ENCODE data around the gene CACNA1I. TPM values are rescaled to one million over a fixed set of nuclear protein-coding genes. Genes with fewer than 3 reads are reported as not detected.

Gene CACNA1I
- total and polyA plus RNA-seq, 2 experiments from 2014 or later: 0.04 to 0.24 TPM

DNA sequence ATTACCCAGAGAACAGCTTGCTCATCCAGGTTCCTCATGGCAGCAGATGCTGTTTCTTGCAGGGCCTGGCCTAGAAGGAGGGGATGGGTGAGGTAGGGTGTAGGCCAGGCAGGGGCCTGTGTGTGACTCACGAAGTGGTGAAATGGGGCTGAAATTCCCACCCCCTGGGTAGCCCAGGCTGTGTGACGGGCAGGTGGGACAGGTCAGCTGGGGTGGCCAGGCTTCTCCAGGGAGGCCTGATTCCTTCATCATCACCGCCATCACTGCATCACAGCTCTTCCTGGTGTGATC is 83.2 kb downstream of the CACNA1I start:
- no peak for DNase-seq (ENCODE audit: low read depth in 1 of 2, low spot score in 1 of 2)
- Histone ChIP-seq H3K9me3 (ENCODE audit: low read depth) (no peaks in the 10 kb centered on the region), H3K27ac (no peak overlapping the region), H3K36me3 (no peaks in the 10 kb centered on the region), H3K4me3 (no peak overlapping the region), H3K27me3 (no peaks in the 10 kb centered on the region), H3K4me1 (ENCODE audit: low read depth) (no peaks in the 10 kb centered on the region)
- TF ChIP-seq, protein P1, sequence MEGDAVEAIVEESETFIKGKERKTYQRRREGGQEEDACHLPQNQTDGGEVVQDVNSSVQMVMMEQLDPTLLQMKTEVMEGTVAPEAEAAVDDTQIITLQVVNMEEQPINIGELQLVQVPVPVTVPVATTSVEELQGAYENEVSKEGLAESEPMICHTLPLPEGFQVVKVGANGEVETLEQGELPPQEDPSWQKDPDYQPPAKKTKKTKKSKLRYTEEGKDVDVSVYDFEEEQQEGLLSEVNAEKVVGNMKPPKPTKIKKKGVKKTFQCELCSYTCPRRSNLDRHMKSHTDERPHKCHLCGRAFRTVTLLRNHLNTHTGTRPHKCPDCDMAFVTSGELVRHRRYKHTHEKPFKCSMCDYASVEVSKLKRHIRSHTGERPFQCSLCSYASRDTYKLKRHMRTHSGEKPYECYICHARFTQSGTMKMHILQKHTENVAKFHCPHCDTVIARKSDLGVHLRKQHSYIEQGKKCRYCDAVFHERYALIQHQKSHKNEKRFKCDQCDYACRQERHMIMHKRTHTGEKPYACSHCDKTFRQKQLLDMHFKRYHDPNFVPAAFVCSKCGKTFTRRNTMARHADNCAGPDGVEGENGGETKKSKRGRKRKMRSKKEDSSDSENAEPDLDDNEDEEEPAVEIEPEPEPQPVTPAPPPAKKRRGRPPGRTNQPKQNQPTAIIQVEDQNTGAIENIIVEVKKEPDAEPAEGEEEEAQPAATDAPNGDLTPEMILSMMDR (IDR thresholded peaks at IDR 0.05; ENCODE audit: low read depth, low read length): no peak

DNA sequence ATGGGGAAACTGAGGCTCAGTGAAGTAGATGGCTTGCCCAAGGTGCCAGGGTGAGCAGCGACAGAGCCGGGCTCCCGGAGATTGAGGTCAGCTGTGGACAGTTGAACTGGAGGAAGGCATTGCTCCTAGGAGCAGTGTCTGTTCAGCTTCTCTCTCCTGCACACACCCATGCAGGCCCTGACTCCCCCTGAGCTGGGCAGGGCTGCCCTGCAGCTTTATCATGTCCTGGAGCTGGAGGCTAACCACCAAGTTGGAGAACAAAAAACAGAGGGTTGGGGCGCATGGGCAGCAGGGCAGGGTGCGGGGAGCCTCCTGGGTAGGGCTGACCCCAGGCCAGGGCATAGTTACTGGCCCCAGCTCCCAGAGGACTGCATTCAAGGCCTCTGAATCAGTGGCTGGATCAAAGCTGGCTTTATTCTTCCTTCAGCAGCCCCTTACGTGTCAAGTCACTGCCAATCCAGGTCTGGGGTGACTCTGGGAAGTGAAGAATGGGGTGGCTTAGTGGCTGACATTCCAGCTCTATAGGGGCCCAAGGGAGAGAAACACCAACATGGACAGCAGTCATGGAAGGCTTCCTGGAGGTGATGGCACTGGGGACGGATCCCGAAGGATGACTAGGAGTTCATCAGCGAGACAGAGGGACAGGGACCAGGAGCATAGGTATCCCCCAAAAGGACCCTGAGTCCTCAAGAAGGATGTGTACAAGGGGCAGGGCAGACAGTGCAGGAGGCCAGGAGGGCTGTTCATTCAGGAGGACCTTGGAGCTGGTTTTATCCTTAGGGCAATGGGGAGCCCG is 83.8 kb downstream of the CACNA1I start:
- no peaks in the 10 kb centered on the region for H3K9me3 ChIP-seq (ENCODE audit: low read depth)
- H3K27ac ChIP-seq: no peak overlapping the region
- no peak for DNase-seq (ENCODE audit: low read depth in 1 of 2, low spot score in 1 of 2)
- H3K27me3 ChIP-seq: no peaks in the 10 kb centered on the region
- TF ChIP-seq, protein P1 (IDR thresholded peaks at IDR 0.05; ENCODE audit: low read depth, low read length): no peak
- H3K4me1 ChIP-seq (ENCODE audit: low read depth): no peaks in the 10 kb centered on the region
- H3K36me3 ChIP-seq: no peaks in the 10 kb centered on the region
- H3K4me3 ChIP-seq: no peak overlapping the region

DNA sequence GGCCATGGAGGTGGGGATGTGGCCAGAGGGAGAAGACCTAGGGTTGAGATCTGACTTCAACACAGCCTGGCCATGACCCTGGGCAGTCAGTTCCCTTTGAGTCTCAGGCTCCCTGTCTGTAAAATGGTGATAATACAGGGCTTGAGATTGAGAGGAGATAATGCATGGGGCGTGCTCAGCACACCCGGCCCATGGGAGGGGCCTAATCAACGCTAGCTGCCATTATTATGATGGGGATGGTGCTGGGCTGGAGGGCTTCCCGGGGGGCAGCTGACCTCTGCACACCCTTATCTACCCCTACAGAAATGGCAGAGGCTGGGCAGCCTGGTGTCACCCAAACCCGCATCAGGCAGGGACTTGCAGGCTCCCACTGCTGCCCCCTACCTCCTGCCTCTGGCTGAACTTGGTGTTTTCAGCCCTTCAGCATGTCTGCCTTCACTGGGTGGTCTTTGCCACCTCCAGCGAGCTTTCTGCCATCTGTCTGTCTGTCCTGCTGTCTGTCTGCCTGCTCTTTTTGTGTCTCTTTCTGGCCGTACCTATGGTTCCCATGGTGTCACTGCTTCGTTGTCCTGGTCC is 84.5 kb downstream of the CACNA1I start:
- TF ChIP-seq, protein P1 (IDR thresholded peaks at IDR 0.05; ENCODE audit: low read depth, low read length): peak; percentile 22
- no peaks in the 10 kb centered on the region for H3K9me3 ChIP-seq (ENCODE audit: low read depth)
- no peak overlapping the region for H3K4me3 ChIP-seq
- no peaks in the 10 kb centered on the region for H3K27me3 ChIP-seq
- H3K36me3 ChIP-seq: no peaks in the 10 kb centered on the region
- no peak for DNase-seq (ENCODE audit: low read depth in 1 of 2, low spot score in 1 of 2)
- H3K27ac ChIP-seq: no peak overlapping the region
- no peaks in the 10 kb centered on the region for H3K4me1 ChIP-seq (ENCODE audit: low read depth)

DNA sequence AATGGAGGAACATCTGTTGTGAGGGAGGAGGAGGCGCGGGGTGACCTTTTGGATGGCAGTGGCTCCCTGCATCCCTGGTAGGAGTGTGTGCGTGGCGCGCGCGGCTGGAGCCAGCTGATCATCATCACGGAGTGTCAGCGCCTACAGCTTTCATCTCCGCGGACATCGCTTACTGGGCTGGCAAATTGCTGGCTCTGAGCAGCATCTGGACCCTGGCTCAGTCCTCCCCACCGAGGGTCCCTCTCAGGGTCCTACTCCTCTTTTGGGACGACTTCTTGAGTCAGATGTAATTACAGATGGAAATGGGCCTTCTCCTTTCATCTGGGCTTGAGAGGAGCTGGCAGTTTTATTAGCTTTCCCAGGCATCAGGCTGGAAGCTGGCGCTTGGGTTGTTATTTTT is 85.3 kb downstream of the CACNA1I start:
- Histone ChIP-seq H3K36me3 (no peaks in the 10 kb centered on the region), H3K4me1 (ENCODE audit: low read depth) (no peaks in the 10 kb centered on the region), H3K27me3 (no peaks in the 10 kb centered on the region), H3K27ac (no peak overlapping the region), H3K4me3 (no peak overlapping the region), H3K9me3 (ENCODE audit: low read depth) (no peaks in the 10 kb centered on the region)
- no peak for DNase-seq (ENCODE audit: low read depth in 1 of 2, low spot score in 1 of 2)
- TF ChIP-seq, protein P1 (IDR thresholded peaks at IDR 0.05; ENCODE audit: low read depth, low read length): no peak

DNA sequence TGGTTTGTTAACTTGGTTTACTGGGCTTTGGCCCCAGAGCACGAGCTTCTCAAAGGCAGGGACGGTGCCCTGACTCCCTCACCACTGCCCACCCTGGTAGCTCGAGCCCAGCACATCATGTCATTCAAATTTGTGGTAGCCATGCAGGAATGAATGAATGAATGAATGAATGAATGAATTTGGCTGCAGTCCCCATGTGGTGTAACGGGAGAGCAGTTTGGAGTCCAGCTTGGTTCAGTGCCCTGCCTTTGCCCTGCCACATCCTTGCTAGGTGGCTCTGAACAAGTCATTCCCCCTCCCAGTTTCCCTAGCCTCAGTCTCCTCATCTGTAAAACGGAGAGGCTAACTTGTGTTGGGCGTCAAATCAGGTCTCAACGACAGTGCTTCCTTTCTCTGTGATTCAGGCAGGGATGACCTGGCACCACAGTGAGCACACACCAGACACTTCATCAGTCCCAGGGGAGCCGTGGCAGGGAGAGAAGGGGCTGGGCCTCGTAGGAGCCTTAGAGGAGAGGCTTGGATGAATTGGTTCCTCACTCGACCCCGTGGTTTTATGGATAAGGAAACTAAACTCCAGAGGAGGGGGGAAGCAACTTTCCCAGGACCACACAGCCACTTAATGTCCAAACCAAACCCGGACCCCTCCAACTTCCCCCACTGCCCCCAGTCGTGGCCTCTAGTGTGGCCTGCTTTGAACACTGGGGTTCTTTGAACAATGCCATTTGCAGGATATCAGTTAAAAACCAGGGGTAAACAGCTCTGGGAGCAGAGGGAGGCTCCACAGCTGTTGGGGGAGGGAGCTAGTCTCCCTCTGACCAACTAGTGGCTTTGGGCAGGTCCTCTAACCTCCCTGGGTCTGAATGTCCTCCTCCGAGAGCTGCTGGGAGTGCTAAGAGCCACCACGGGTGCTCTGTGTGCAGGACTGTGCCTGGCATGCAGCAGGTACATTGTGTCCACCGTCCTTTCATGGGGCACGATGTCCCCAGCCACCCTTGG is 86.2 kb downstream of the CACNA1I start:
- TF ChIP-seq, protein P1 (IDR thresholded peaks at IDR 0.05; ENCODE audit: low read depth, low read length): no peak
- Histone ChIP-seq H3K9me3 (ENCODE audit: low read depth) (no peaks in the 10 kb centered on the region), H3K4me1 (ENCODE audit: low read depth) (no peaks in the 10 kb centered on the region), H3K27ac (no peak overlapping the region), H3K36me3 (no peaks in the 10 kb centered on the region), H3K4me3 (no peak overlapping the region), H3K27me3 (peaks cover 9% of the 10 kb centered on the region)
- DNase-seq (ENCODE audit: low read depth in 1 of 2, low spot score in 1 of 2): no peak

Measured in cardiac muscle cell (in vitro differentiated cells and primary cell).